HCT116 (cell line): ENCODE results near the gene RALGPS1. TPM values are rescaled to one million over a fixed set of nuclear protein-coding genes. Genes with fewer than 3 reads are reported as not detected.

ENCODE experiments used
- ATAC-seq: fragments of 200-7000 bp; cut with Tn5 transposase; 2 replicates; pipeline ENCODE4 v1.9.1; 2020; ENCODE audit warnings: mild to moderate bottlenecking, moderate library complexity
- BruUV-seq: library from RNA; stranded (reverse); fragments of 400-500 nt; replicated peaks from 2 replicates; lab custom pipeline; 2021; lab: Mats Ljungman, UMichigan
- CTCF ChIA-PET: fragments of 300-600 bp; sonication (Branson Sonifier 250); formaldehyde crosslinking; loops from one replicate; lab custom pipeline; 2021; ENCODE audit warnings: antibody characterized with exemption; lab: Charles Lee
- POLR2A ChIA-PET: fragments of 300-600, 350-600 bp; sonication (Branson Sonifier 250); formaldehyde crosslinking; loops from one replicate; lab custom pipeline; 2021; ENCODE audit warnings: antibody characterized with exemption; lab: Charles Lee
- RAD21 ChIA-PET, 2 experiments: fragments of 300-600 bp; sonication (Branson Sonifier 250); formaldehyde crosslinking; loops; one replicate each; lab custom pipeline; 2023; ENCODE audit warnings: low total read pairs in 2 of 2; ENCODE audit not compliant: uncharacterized antibody in 2 of 2, unreplicated experiment in 2 of 2, low non-redundant PET in 1 of 2; lab: Charles Lee
- DNase-seq: peaks from one replicate; pipeline ENCODE4 v3.0.0-alpha.2; 2010; ENCODE audit warnings: low read depth, low spot score
- H2AFZ ChIP-seq: fragments of 200-600 bp; shearing (Covaris generic), sonication (generic); 2 replicates; pipeline ENCODE4 v1.6.1; 2017; ENCODE audit warnings: low read depth, mixed run types, mixed read lengths, antibody characterized with exemption, low read length; ENCODE audit not compliant: poor library complexity, severe bottlenecking
- H3K27ac ChIP-seq: 2 replicates; pipeline ENCODE4 v1.5.1; 2012; ENCODE audit warnings: low read depth, low read length
- H3K27me3 ChIP-seq: fragments of 200-600 bp; sonication (generic); 2 replicates; pipeline ENCODE4 v1.6.1; 2016; ENCODE audit warnings: mixed run types, low read length, mixed read lengths; ENCODE audit not compliant: insufficient read depth
- H3K36me3 ChIP-seq, 2 experiments: fragments of 200-500 bp in 1 of 2; fragments of 200-600 bp in 1 of 2; sonication (Bioruptor generic) in 1 of 2; sonication (generic) in 1 of 2; 2 replicates each; pipeline versions ENCODE4 v1.5.1 to v1.6.1; 2014 to 2016; ENCODE audit warnings: low read length in 2 of 2, inconsistent platforms in 1 of 2, mixed read lengths in 1 of 2, mixed run types in 1 of 2; ENCODE audit not compliant: insufficient read depth in 2 of 2, control insufficient read depth in 1 of 2
- H3K4me1 ChIP-seq, 2 experiments: fragments of 200-600 bp in 1 of 2; sonication (generic) in 1 of 2; 2 replicates each; pipeline versions ENCODE4 v1.5.1 to v1.6.1; 2012 to 2017; ENCODE audit warnings: low read length in 2 of 2, inconsistent platforms in 1 of 2, mild to moderate bottlenecking in 1 of 2, mixed read lengths in 1 of 2, mixed run types in 1 of 2, moderate library complexity in 1 of 2; ENCODE audit not compliant: insufficient read depth in 2 of 2, control insufficient read depth in 1 of 2
- H3K4me2 ChIP-seq: fragments of 200-600 bp; sonication (generic); 2 replicates; pipeline ENCODE4 v1.6.1; 2017; ENCODE audit warnings: mixed run types, low read length, mixed read lengths
- H3K4me3 ChIP-seq, 2 experiments: fragments of 200-600 bp in 1 of 2; sonication (generic) in 1 of 2; replicated peaks in 1 of 2; 2 replicates each; pipeline ENCODE4 v1.5.1; 2011 to 2016; ENCODE audit warnings: low read length in 2 of 2, control low read depth in 1 of 2, low read depth in 1 of 2, mild to moderate bottlenecking in 1 of 2, mixed read lengths in 1 of 2, mixed run types in 1 of 2
- H3K79me2 ChIP-seq: fragments of 200-600 bp; sonication (generic); 2 replicates; pipeline ENCODE4 v1.6.1; 2017; ENCODE audit warnings: mild to moderate bottlenecking, mixed run types, low read length, moderate library complexity, mixed read lengths; ENCODE audit not compliant: insufficient read depth
- H3K9ac ChIP-seq: fragments of 200-600 bp; sonication (generic); 2 replicates; pipeline ENCODE4 v1.6.1; 2016; ENCODE audit warnings: low read length, mixed read lengths
- H3K9me2 ChIP-seq: fragments of 200-600 bp; sonication (generic), shearing (Covaris generic); 2 replicates; pipeline ENCODE4 v1.6.1; 2017; ENCODE audit warnings: mixed run types, mild to moderate bottlenecking, moderate library complexity; ENCODE audit not compliant: insufficient read depth
- H3K9me3 ChIP-seq, 2 experiments: fragments of 200-500 bp in 1 of 2; fragments of 200-600 bp in 1 of 2; sonication (Bioruptor generic) in 1 of 2; sonication (generic) in 1 of 2; 2 replicates each; pipeline ENCODE4 v1.6.1; 2014 to 2017; ENCODE audit warnings: low read length in 2 of 2, mixed read lengths in 2 of 2, inconsistent platforms in 1 of 2, low read depth in 1 of 2, mild to moderate bottlenecking in 1 of 2, mixed run types in 1 of 2, moderate library complexity in 1 of 2; ENCODE audit not compliant: control insufficient read depth in 1 of 2, insufficient read depth in 1 of 2
- H4K20me1 ChIP-seq: fragments of 200-600 bp; sonication (generic), shearing (Covaris generic); 2 replicates; pipeline ENCODE4 v1.6.1; 2017; ENCODE audit warnings: mixed run types, mild to moderate bottlenecking, moderate library complexity; ENCODE audit not compliant: insufficient read depth
- ATF3 ChIP-seq: IDR thresholded peaks from 2 replicates; pipeline ENCODE4 v1.6.1; 2012
- CBX3 ChIP-seq: IDR thresholded peaks from 2 replicates; pipeline ENCODE4 v1.6.1; 2012; ENCODE audit warnings: low read depth
- CEBPB ChIP-seq: IDR thresholded peaks from 2 replicates; pipeline ENCODE4 v1.6.1; 2012; ENCODE audit warnings: low read depth
- EGR1 ChIP-seq: IDR thresholded peaks from 2 replicates; pipeline ENCODE4 v1.6.1; 2012; ENCODE audit warnings: low read depth
- ELF1 ChIP-seq: IDR thresholded peaks from 2 replicates; pipeline ENCODE4 v1.6.1; 2012; ENCODE audit warnings: low read depth, borderline replicate concordance
- EZH2 ChIP-seq: fragments of 200-600 bp; sonication (generic); IDR thresholded peaks from 2 replicates; pipeline ENCODE4 v1.6.1; 2017; ENCODE audit warnings: antibody characterized with exemption, mixed run types
- EZH2phosphoT487 ChIP-seq: fragments of 200-600 bp; IDR thresholded peaks from 2 replicates; pipeline ENCODE4 v1.6.1; 2018; ENCODE audit warnings: antibody characterized with exemption, borderline replicate concordance
- FOSL1 ChIP-seq: IDR thresholded peaks from 2 replicates; pipeline ENCODE4 v1.6.1; 2012; ENCODE audit warnings: low read depth
- JUND ChIP-seq: IDR thresholded peaks from 2 replicates; pipeline ENCODE4 v1.6.1; 2012
- MAX ChIP-seq: IDR thresholded peaks from 2 replicates; pipeline ENCODE4 v1.6.1; 2012
- POLR2A ChIP-seq: IDR thresholded peaks from 2 replicates; pipeline ENCODE4 v1.7.0; 2011; ENCODE audit warnings: borderline replicate concordance; ENCODE audit not compliant: insufficient read depth, insufficient read length; ENCODE audit errors: extremely low read depth
- POLR2AphosphoS5 ChIP-seq: IDR thresholded peaks from 2 replicates; pipeline ENCODE4 v1.6.1; 2011; ENCODE audit warnings: mild to moderate bottlenecking, low read depth, low read length, moderate library complexity
- RAD21 ChIP-seq: IDR thresholded peaks from 2 replicates; pipeline ENCODE4 v1.6.1; 2012; ENCODE audit warnings: low read depth, mild to moderate bottlenecking
- REST ChIP-seq: IDR thresholded peaks from 2 replicates; pipeline ENCODE4 v1.6.1; 2012; ENCODE audit warnings: low read depth
- SIN3A ChIP-seq: IDR thresholded peaks from 2 replicates; pipeline ENCODE4 v1.6.1; 2012; ENCODE audit warnings: low read depth
- SRF ChIP-seq: IDR thresholded peaks from 2 replicates; pipeline ENCODE4 v1.6.1; 2012; ENCODE audit warnings: low read depth
- TCF7L2 ChIP-seq: IDR thresholded peaks from 2 replicates; pipeline ENCODE4 v1.7.0; 2011; ENCODE audit warnings: borderline replicate concordance, inconsistent platforms; ENCODE audit not compliant: insufficient read depth, insufficient read length; ENCODE audit errors: extremely low read depth
- YY1 ChIP-seq: IDR thresholded peaks from 2 replicates; pipeline ENCODE4 v1.6.1; 2011; ENCODE audit warnings: low read length, low read depth, moderate library complexity, mild to moderate bottlenecking; ENCODE audit not compliant: insufficient replicate concordance; ENCODE audit errors: extremely low read depth
- ZBTB33 ChIP-seq: IDR thresholded peaks from 2 replicates; pipeline ENCODE4 v1.6.1; 2011; ENCODE audit warnings: mild to moderate bottlenecking, low read length, moderate library complexity; ENCODE audit not compliant: insufficient replicate concordance; ENCODE audit errors: extremely low read depth
- ZFX ChIP-seq: fragments of 450-650 bp; IDR thresholded peaks from 2 replicates; pipeline ENCODE4 v1.6.1; 2017
- ZNF274 ChIP-seq: fragments of 200-500 bp; sonication (Bioruptor generic); IDR thresholded peaks from 2 replicates; pipeline ENCODE4 v1.6.1; 2014; ENCODE audit warnings: mild to moderate bottlenecking, low read depth, low read length, inconsistent platforms
- intact Hi-C: fragments of 100-400 bp; cut with micrococcal nuclease; formaldehyde crosslinking; loops from 2 replicates; pipeline ENCODE4 v1.10.0; 2022
- total RNA-seq: library from RNA; stranded (reverse); gene quantifications from one replicate; pipeline ENCODE4 v1.2.1, GENCODE V29; 2021; ENCODE audit not compliant: unreplicated experiment

The RALGPS1 gene
- total RNA-seq, 1 experiment from 2014 or later = 7.6 TPM

- Histone ChIP-seq H3K27me3 (no peaks in the 10 kb centered on the region), H3K79me2 (no peaks in the 10 kb centered on the region), H3K9me3 (no peaks in the 10 kb centered on the region), H2AFZ (no peak overlapping the region), H3K27ac (no peak overlapping the region), H3K36me3 (no peaks in the 10 kb centered on the region), H3K4me3 (peak overlapping the region in 1 of 2 experiments; percentile 34; a peak in 2 of 4 replicates), H4K20me1 (no peaks in the 10 kb centered on the region), H3K4me1 (peaks cover 13 to 42% of the 10 kb centered on the region in 2 experiments), H3K9ac (no peak overlapping the region), H3K4me2 (peak overlapping the region; percentile 62), H3K9me2 (no peaks in the 10 kb centered on the region)
- intact Hi-C loops = no loop called here
- CTCF ChIA-PET = interaction anchor here (1.0 to 1.4 kb wide), 2 partner anchors 201 to 226 kb away, joined by 3 to 4 read pairs; no protein-coding TSS in a partner anchor
- POLR2A ChIA-PET = interaction anchor here (1.4 kb wide), 1 partner anchor 19 kb away, joined by 3 read pairs; no protein-coding TSS in a partner anchor
- RAD21 ChIA-PET = interaction anchor here in 1 of 2 experiments (0.7 kb wide), 1 partner anchor 252 kb away, joined by 5 read pairs; the partner anchor contains the start of gene RALGPS1
- BruUV-seq = no TSS peak
- peak; percentile 85 for ATAC-seq
- DNase-seq = peak; percentile 47
- no peak for TF ChIP-seq POLR2A
- peak; percentile 54 for TF ChIP-seq POLR2AphosphoS5
- TF ChIP-seq ZFX = no peak
- TF ChIP-seq ELF1 = no peak
- peak; percentile 77 for TF ChIP-seq SRF
- no peak for TF ChIP-seq EZH2phosphoT487
- TF ChIP-seq RAD21 = no peak
- TF ChIP-seq CBX3 = peak; percentile 89
- TF ChIP-seq SIN3A = no peak
- TF ChIP-seq MAX = peak; percentile 93
- peak; percentile 82 for TF ChIP-seq JUND
- TF ChIP-seq REST = no peak
- TF ChIP-seq EZH2 = no peak
- no peak for TF ChIP-seq ZNF274
- no peak; the same call in 1 of the 2 replicates for TF ChIP-seq ATF3
- TF ChIP-seq ZBTB33 = no peak
- peak; percentile 22 for TF ChIP-seq TCF7L2
- TF ChIP-seq CEBPB = peak; percentile 68; the same call in 1 of the 2 replicates
- no peak for TF ChIP-seq EGR1
- TF ChIP-seq YY1 = peak; percentile 86
- peak; percentile 95 for TF ChIP-seq FOSL1
These were observed 252.3 kb downstream of the RALGPS1 start for GRCh38 chr9:127166651-127167524.
